ENCODE data around the gene SMCR8. TPM values are rescaled to one million over a fixed set of nuclear protein-coding genes. Genes with fewer than 3 reads are reported as not detected.
A peak's percentile ranks its signal among the peaks of the same experiment; 100 is the strongest.

Gene SMCR8
- total and polyA plus RNA-seq, 2 of the 13 experiments (the other 11 are each of a cell fraction or from before 2014, with no cell fraction given): 7.6 to 11.8 TPM

DNA sequence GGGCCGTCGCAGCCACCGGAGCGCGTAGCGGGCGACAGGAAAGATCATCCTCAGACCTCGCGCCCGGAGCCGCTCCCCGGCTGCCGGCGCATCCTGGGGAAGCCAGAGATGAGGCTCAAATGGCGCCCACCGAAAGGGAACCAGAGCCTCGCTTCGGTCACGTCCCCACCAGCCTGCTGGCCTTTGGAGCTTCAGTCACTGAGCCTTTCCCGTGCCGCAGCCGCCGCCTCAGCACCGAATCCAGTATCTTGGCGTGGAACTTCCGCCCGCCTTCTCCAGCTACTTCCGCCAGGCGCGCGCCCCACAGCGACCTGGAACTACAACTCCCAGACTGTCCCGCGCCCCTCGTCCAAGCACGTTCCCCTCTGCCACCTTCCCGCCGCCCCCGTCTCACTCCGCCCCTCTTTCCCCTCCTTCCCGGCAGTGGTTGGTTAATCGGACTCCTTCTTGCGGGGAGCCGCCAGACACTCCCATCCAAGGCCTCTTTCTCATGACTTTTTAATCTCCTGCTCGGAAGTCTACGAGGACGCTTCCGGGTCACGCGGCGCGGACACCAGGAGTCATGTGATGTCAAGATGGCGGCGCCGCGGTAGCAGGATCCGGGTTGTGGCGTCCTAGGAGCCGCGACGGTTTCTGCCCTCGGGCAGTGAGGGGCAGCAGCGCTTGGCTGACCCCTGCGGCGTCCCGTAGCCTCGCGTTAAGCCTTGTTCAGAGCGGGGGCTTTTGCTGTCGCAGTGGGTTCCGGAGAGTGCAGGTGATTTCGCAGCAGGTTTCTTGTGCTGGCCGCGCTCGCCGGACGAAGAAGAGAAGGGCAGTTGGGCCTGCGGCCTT lies at the start of gene SMCR8, which contains the start of gene TOP3A (continued):
- TF ChIP-seq SNAPC4 (CRISPR knock-in tag; IDR thresholded peaks at IDR 0.05): peak; percentile 79; the same call in 1 of the 2 replicates
- TF ChIP-seq ZNF225 (CRISPR knock-in tag; IDR thresholded peaks at IDR 0.05): peak; percentile 18; the same call in 1 of the 2 replicates
- peak; percentile 65; the same call in 1 of the 2 replicates for TF ChIP-seq ZNF616 (CRISPR knock-in tag; IDR thresholded peaks at IDR 0.05; ENCODE audit: low read depth)
- TF ChIP-seq GATAD1 (CRISPR knock-in tag; IDR thresholded peaks at IDR 0.05): peak; percentile 99
- no peak for TF ChIP-seq KAT2B (IDR thresholded peaks at IDR 0.05; ENCODE audit: borderline replicate concordance, low read depth, low read length)
- no peak for TF ChIP-seq U2AF2 (IDR thresholded peaks at IDR 0.05; ENCODE audit: low read depth, low read length)
- TF ChIP-seq, protein P1, sequence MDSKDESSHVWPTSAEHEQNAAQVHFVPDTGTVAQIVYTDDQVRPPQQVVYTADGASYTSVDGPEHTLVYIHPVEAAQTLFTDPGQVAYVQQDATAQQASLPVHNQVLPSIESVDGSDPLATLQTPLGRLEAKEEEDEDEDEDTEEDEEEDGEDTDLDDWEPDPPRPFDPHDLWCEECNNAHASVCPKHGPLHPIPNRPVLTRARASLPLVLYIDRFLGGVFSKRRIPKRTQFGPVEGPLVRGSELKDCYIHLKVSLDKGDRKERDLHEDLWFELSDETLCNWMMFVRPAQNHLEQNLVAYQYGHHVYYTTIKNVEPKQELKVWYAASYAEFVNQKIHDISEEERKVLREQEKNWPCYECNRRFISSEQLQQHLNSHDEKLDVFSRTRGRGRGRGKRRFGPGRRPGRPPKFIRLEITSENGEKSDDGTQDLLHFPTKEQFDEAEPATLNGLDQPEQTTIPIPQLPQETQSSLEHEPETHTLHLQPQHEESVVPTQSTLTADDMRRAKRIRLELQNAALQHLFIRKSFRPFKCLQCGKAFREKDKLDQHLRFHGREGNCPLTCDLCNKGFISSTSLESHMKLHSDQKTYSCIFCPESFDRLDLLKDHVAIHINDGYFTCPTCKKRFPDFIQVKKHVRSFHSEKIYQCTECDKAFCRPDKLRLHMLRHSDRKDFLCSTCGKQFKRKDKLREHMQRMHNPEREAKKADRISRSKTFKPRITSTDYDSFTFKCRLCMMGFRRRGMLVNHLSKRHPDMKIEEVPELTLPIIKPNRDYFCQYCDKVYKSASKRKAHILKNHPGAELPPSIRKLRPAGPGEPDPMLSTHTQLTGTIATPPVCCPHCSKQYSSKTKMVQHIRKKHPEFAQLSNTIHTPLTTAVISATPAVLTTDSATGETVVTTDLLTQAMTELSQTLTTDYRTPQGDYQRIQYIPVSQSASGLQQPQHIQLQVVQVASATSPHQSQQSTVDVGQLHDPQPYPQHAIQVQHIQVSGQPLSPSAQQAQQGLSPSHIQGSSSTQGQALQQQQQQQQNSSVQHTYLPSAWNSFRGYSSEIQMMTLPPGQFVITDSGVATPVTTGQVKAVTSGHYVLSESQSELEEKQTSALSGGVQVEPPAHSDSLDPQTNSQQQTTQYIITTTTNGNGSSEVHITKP (CRISPR knock-in tag; IDR thresholded peaks at IDR 0.05; ENCODE audit: low read depth): no peak
- TF ChIP-seq, protein P2, sequence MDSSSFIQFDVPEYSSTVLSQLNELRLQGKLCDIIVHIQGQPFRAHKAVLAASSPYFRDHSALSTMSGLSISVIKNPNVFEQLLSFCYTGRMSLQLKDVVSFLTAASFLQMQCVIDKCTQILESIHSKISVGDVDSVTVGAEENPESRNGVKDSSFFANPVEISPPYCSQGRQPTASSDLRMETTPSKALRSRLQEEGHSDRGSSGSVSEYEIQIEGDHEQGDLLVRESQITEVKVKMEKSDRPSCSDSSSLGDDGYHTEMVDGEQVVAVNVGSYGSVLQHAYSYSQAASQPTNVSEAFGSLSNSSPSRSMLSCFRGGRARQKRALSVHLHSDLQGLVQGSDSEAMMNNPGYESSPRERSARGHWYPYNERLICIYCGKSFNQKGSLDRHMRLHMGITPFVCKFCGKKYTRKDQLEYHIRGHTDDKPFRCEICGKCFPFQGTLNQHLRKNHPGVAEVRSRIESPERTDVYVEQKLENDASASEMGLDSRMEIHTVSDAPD (CRISPR knock-in tag; IDR thresholded peaks at IDR 0.05): no peak
- 0 out of 2 replicates have a peak, but pooled peaks have one; percentile 39 for TF ChIP-seq BRD4 (CRISPR knock-in tag; IDR thresholded peaks at IDR 0.05)
- TF ChIP-seq CBX5 (CRISPR knock-in tag; IDR thresholded peaks at IDR 0.05; ENCODE audit: borderline replicate concordance): 0 out of 2 replicates have a peak, but pooled peaks have one; percentile 35
- TF ChIP-seq, protein P3, sequence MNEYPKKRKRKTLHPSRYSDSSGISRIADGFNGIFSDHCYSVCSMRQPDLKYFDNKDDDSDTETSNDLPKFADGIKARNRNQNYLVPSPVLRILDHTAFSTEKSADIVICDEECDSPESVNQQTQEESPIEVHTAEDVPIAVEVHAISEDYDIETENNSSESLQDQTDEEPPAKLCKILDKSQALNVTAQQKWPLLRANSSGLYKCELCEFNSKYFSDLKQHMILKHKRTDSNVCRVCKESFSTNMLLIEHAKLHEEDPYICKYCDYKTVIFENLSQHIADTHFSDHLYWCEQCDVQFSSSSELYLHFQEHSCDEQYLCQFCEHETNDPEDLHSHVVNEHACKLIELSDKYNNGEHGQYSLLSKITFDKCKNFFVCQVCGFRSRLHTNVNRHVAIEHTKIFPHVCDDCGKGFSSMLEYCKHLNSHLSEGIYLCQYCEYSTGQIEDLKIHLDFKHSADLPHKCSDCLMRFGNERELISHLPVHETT (CRISPR knock-in tag; conservative IDR thresholded peaks at IDR 0.05): no peak; the same call in 1 of the 2 replicates
- no peak for TF ChIP-seq ZKSCAN1 (IDR thresholded peaks at IDR 0.05; ENCODE audit: low read length)
- no peak for TF ChIP-seq PAWR (CRISPR knock-in tag; IDR thresholded peaks at IDR 0.05; ENCODE audit: borderline replicate concordance)
- TF ChIP-seq ZNF510 (CRISPR knock-in tag; IDR thresholded peaks at IDR 0.05; ENCODE audit: low read depth): no peak
- TF ChIP-seq SOX13 (IDR thresholded peaks at IDR 0.05): no peak
- no peak for TF ChIP-seq SOX13 (CRISPR knock-in tag; conservative IDR thresholded peaks at IDR 0.05 in 1 of 2, IDR thresholded peaks at IDR 0.05 in 1 of 2)
- TF ChIP-seq, protein P4, sequence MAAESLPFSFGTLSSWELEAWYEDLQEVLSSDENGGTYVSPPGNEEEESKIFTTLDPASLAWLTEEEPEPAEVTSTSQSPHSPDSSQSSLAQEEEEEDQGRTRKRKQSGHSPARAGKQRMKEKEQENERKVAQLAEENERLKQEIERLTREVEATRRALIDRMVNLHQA (CRISPR knock-in tag; IDR thresholded peaks at IDR 0.05): no peak
